SW 1271 (cell line): ENCODE data around the gene DDX50.
"Not testable (repeated sequence)": the region's sequence is repeated elsewhere in the genome, so short reads cannot be mapped to it uniquely, and the experiment has no call there.

Experiments
- DNase-seq, 2 experiments: peaks; one replicate each; lab custom pipeline; 2025; lab: John Stamatoyannopoulos, UW

The DDX50 gene, protein sequence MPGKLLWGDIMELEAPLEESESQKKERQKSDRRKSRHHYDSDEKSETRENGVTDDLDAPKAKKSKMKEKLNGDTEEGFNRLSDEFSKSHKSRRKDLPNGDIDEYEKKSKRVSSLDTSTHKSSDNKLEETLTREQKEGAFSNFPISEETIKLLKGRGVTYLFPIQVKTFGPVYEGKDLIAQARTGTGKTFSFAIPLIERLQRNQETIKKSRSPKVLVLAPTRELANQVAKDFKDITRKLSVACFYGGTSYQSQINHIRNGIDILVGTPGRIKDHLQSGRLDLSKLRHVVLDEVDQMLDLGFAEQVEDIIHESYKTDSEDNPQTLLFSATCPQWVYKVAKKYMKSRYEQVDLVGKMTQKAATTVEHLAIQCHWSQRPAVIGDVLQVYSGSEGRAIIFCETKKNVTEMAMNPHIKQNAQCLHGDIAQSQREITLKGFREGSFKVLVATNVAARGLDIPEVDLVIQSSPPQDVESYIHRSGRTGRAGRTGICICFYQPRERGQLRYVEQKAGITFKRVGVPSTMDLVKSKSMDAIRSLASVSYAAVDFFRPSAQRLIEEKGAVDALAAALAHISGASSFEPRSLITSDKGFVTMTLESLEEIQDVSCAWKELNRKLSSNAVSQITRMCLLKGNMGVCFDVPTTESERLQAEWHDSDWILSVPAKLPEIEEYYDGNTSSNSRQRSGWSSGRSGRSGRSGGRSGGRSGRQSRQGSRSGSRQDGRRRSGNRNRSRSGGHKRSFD

DNA sequence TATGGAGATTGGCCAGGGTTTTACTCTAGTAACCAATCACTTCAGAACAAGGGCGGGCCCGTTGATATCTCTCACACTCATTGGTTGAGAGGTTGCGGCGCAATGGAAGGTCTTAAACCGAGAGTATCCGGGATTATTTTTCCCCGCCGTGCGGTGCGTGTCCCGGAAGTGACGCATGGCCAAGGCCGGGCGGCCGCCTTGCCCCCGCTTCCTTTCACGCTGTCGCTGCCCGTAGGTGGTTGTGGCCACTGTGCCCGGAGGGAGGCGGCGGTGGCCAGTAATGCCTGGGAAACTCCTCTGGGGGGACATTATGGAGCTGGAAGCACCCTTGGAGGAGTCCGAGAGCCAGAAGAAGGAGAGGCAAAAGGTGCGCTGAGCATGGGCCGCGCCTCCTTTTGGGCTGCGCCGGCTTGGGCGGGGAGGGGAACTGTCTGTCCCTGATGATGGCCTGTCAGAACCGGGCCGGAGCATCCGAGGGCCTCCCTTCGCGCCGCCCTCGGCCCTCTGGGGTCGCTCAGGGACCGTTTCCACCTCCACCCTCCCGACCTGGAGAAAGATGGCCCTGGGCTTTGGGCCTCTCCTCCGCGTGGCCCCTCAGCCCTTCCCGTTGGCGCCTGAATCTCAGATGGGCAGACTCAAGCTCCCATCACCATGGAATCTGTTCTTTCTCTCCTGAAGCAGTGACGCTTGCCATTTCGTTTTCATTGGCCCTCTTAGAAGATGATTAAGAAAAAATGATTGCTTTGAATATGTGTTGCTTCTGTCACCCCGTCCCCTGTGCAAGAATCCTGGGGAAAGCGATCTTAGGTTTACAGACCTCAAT, at the start of gene DDX50:
TSS of gene DDX50 (plus strand) at position 211 of the 823 bp plus-strand sequence. CDS start at position 281, 70 bp downstream.
- DNase-seq = peak; percentile 93 to 96

- DNase-seq = no peak
These were observed 44.8 kb upstream of the DDX50 start for GRCh38 chr10:68856352-68856751.

DNA sequence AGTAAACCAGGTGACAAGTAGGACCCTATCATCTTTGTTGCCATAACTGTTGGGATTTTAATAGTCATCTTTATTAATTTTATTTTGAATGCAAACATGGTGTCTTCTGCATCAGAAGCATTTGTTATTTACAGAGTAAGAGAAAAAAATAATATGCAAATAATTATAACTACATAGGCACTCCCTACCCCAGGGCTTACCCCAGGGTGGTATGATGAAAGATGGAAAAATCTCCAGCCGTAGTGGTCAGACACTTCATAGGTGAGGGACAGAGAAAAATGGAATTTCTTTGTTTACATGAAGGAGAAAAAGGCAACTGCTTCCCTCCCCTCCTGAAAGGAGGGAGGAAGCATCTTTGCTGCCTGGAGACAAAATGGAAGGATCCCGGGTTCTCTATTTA, 44.1 kb upstream of the DDX50 start:
- no peak for DNase-seq

GRCh38 chr10:68861253-68861652, 39.9 kb upstream of the DDX50 start:
- DNase-seq = no peak

DNA sequence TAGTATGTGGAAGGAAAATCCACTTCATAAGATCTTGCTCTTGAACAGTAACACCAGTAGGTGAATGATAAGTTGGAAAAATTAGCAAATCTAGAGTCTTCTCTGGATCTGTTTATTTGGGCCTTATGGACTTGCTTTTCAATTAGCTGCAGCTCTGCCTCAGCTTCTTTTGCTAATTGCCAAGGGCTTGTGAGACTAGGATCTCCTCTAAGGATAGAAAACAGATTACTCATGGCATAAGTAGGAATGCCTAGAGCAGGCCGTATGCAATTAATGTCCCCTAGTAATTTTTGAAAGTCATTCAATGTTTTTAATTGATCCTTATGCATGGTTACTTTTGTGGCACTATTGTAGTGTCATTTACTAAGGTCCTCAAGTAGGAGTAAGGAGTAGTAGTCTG, 36.5 kb upstream of the DDX50 start:
- DNase-seq = no peak

GRCh38 chr10:68868173-68868572, 32.9 kb upstream of the DDX50 start:
- not testable (repeated sequence) for DNase-seq

DNA sequence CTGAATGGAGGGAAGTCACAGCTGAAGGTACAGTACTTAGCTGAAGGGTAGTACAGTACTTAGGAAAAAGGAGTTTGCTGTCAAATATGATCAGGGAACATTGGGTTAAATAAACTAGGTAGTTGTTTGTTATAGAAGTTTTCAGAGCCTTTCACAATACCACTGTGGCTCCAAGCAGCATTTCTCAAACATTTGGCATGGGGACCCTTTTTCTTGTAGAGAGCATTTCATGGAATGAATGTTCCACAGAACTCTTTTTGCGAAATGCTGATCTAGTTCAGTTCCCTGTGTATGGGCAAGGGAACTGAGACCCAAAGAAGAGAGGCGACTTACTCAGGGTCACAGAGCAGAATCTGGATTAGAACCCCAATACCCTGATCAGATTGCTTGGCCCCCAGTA, 31.5 kb upstream of the DDX50 start:
- DNase-seq = no peak

- no peak for DNase-seq
These were observed 31.1 kb upstream of the DDX50 start for GRCh38 chr10:68870061-68870460.

DNA sequence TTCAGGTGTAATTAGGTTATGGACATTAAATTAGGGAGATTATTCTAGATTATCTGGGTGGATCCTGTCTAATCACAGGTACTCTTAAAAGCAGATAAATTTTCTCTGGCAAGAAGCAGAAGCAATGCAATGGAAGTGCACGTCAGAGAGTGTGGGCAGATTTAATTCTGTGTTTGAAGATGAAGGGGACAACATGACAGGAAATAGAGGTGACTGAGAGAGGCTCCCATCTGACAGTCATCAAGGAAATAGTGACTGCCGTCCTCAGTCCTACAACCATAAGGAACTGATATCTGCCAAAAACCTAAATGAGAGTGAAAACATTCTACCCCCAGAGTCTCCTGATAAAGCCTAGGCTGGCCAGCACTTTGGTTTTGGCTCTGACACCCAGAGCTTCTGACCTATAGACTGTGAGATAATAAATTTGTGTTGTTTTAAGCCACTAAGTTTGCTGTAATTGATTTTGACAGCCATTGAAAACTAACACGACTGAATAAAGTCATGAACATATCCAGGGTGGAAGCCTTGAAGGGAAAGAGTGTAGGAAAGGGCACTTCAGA, 30.5 kb upstream of the DDX50 start:
- DNase-seq = no peak

- no peak for DNase-seq
These were observed 29.9 kb upstream of the DDX50 start for GRCh38 chr10:68871105-68871711.

- no peak for DNase-seq
These were observed 29.3 kb upstream of the DDX50 start for GRCh38 chr10:68871731-68872342.

DNA sequence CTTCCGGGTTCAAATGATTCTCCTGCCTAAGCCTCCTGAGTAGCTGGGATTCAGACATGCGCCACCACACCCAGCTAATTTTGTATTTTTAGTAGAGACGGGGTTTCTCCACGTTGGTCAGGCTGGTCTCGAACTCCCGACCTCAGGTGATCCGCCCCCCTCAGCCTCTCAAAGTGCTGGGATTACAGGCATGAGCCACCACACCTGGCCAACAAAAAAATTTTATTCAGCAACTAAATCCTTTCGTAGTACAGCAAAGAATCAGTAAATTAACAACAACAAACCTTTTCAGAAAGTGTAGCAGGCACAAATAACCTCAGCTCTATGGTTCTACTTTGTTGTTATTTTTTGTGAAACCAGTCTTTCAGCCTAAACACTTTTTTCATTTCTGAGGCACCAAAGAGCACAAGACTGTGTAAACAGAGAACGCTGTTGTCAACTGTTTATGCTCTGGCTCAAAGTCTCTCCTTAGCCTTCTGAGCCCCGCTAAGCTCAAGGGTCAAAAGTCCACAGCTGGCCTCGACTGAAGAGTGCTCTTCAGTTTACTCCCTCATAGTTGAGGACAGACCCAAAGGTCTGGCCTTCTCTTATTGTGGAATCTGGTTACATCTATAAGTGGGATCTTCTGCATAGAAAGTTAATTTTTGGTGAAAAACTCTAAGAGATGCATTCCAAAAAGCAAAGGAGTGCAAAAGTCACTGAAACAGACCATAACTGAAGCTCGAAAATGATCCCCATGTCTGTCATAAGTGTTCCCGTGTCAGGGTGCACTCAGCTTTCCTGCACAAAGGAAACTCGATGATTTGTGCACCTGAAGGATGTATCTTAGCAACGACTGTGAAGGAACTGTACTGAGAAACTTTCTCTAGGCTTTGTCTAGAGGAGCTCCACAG, 24.6 kb upstream of the DDX50 start:
- no peak for DNase-seq

- DNase-seq = no peak
These were observed 23.5 kb upstream of the DDX50 start for GRCh38 chr10:68877482-68878110.

GRCh38 chr10:68878496-68878895, 22.6 kb upstream of the DDX50 start:
- no peak for DNase-seq

- DNase-seq = no peak
These were observed 21.5 kb upstream of the DDX50 start for GRCh38 chr10:68879628-68880027.

- DNase-seq = no peak
These were observed 20.9 kb upstream of the DDX50 start for GRCh38 chr10:68880181-68880580.

- DNase-seq = no peak
These were observed 6.1 kb upstream of the DDX50 start for GRCh38 chr10:68895041-68895440.

DNA sequence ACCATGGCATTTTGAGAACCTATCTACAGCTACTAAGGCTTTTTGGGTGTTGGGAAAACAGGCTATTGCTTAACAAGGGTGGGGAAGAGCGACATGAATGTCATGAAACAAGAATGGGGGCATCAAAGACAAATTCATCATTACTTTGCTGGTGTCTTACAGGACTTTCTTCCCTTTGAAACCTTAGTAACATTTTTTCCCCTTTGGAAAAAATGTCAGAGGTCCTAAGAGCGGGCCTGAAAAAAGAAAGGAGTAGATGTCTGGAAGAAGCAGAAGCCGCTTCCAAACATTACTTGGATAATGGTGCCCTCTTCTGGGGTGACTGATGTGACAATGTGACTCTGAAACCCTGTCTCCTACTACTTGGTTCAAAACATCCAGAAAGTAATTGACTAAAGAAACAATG, 3.8 kb upstream of the DDX50 start:
- DNase-seq = peak in 1 of 2 experiments; percentile 55

DNA sequence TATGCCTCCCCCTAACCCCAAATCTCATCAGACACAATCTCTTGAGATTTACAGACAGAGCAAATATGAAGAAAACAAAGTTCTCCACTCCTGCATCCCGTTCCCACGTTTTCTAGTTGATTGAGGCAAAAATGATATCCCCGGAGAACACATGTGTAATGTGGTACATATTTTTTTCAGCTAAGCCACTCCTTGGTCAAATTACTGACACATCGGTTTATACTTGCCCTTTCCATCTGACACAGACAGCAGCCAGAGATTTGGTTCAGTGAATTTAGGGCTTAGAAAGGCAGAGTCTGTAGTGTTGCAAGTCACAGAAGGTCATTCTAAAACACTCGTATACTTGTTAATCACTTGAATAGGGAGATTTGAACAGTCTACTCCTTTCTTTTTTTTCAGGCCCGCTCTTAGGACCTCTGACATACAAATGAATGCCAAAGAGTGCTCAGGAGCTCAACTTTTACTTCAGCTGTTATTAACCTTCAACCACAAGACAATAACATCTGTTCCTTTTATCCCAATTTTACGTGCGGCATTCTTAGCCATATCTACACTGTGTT, 1.8 kb upstream of the DDX50 start:
- DNase-seq = no peak
